HG03095 (cell line): ENCODE results near the gene AFF2.

Experiments used
- ATAC-seq: cut with Tn5 transposase; IDR thresholded peaks from one replicate; pipeline ENCODE4 v1.9.1; 2021; ENCODE audit warnings: moderate library complexity; ENCODE audit not compliant: unreplicated experiment

AFF2 gene

GRCh38 chrX:148815218-148815961 is 315.0 kb downstream of the AFF2 start:
- ATAC-seq = no peak

- no peak for ATAC-seq
Measured at GRCh38 chrX:148823986-148824385, 323.6 kb downstream of the AFF2 start.

- ATAC-seq = no peak
Measured at GRCh38 chrX:148825696-148826095, 325.3 kb downstream of the AFF2 start.

GRCh38 chrX:148836741-148837140 is 336.3 kb downstream of the AFF2 start:
- no peak for ATAC-seq

- ATAC-seq = no peak
Measured at GRCh38 chrX:148850631-148851030, 350.2 kb downstream of the AFF2 start.

GRCh38 chrX:148854306-148854705 is 353.9 kb downstream of the AFF2 start:
- no peak for ATAC-seq

GRCh38 chrX:148856505-148856904 is 356.1 kb downstream of the AFF2 start:
- ATAC-seq = no peak

GRCh38 chrX:148865277-148866210 is 365.1 kb downstream of the AFF2 start:
- no peak for ATAC-seq

- ATAC-seq = no peak
Measured at GRCh38 chrX:148867596-148867995, 367.2 kb downstream of the AFF2 start.

GRCh38 chrX:148871422-148872160 is 371.2 kb downstream of the AFF2 start:
- no peak for ATAC-seq

GRCh38 chrX:148872161-148872535 is 371.7 kb downstream of the AFF2 start:
- ATAC-seq = no peak

- ATAC-seq = no peak
Measured at GRCh38 chrX:148872881-148873280, 372.5 kb downstream of the AFF2 start.

GRCh38 chrX:148874636-148875246 is 374.3 kb downstream of the AFF2 start:
- ATAC-seq = no peak

GRCh38 chrX:148878371-148878770 is 378.0 kb downstream of the AFF2 start:
- ATAC-seq = no peak

- ATAC-seq = no peak
Measured at GRCh38 chrX:148885203-148885602, 384.8 kb downstream of the AFF2 start.

GRCh38 chrX:148893395-148893794 is 393.0 kb downstream of the AFF2 start:
- ATAC-seq = no peak

GRCh38 chrX:148902581-148902980 is 402.2 kb downstream of the AFF2 start:
- no peak for ATAC-seq

GRCh38 chrX:148903176-148903575 is 402.8 kb downstream of the AFF2 start:
- ATAC-seq = no peak

- ATAC-seq = no peak
Measured at GRCh38 chrX:148904421-148905111, 404.1 kb downstream of the AFF2 start.

- no peak for ATAC-seq
Measured at GRCh38 chrX:148905400-148905799, 405.0 kb downstream of the AFF2 start.
